Duodenal mucosa (tissue), 2 donors: ENCODE data around the gene NUAK1.
"Not testable (repeated sequence)": the region's sequence is repeated elsewhere in the genome, so short reads cannot be mapped to it uniquely, and the experiment has no call there.

ENCODE experiments used
- H3K27ac ChIP-seq: one replicate; pipeline ENCODE4 v1.7.0; 2013; ENCODE audit warnings: low read depth, low read length
- H3K27me3 ChIP-seq, 2 donors: one replicate each; pipeline ENCODE4 v1.7.0; 2013; ENCODE audit warnings: low read length in 2 of 2, control low read depth in 1 of 2; ENCODE audit not compliant: insufficient read depth in 2 of 2, control insufficient read depth in 1 of 2
- H3K36me3 ChIP-seq, 2 donors: one replicate each; pipeline ENCODE4 v1.7.0; 2013; ENCODE audit warnings: low read length in 2 of 2, control low read depth in 1 of 2; ENCODE audit not compliant: insufficient read depth in 2 of 2, control insufficient read depth in 1 of 2
- H3K4me1 ChIP-seq, 2 donors: one replicate each; pipeline ENCODE4 v1.7.0; 2013; ENCODE audit warnings: low read length in 2 of 2, control low read depth in 1 of 2; ENCODE audit not compliant: insufficient read depth in 2 of 2, control insufficient read depth in 1 of 2
- H3K4me3 ChIP-seq, 2 donors: one replicate each; pipeline ENCODE4 v1.7.0; 2013; ENCODE audit warnings: low read length in 2 of 2, low read depth in 1 of 2
- H3K9ac ChIP-seq, 2 donors: one replicate each; pipeline ENCODE4 v1.7.0; 2013; ENCODE audit warnings: low read length in 2 of 2, low read depth in 1 of 2
- H3K9me3 ChIP-seq, 2 donors: one replicate each; pipeline ENCODE4 v1.7.0; 2013; ENCODE audit warnings: low read length in 2 of 2, control low read depth in 1 of 2; ENCODE audit not compliant: control insufficient read depth in 1 of 2

The NUAK1 gene

GRCh38 chr12:106149096-106149784 lies 10.5 kb upstream of the NUAK1 start:
- Histone ChIP-seq H3K27me3 (peaks cover 0 to 11% of the 10 kb centered on the region in 2 donors), H3K27ac (no peak overlapping the region), H3K9ac (no peak overlapping the region), H3K9me3 (no peaks in the 10 kb centered on the region), H3K4me3 (no peak overlapping the region), H3K4me1 (peaks cover 10 to 13% of the 10 kb centered on the region in 2 donors), H3K36me3 (no peaks in the 10 kb centered on the region)

DNA sequence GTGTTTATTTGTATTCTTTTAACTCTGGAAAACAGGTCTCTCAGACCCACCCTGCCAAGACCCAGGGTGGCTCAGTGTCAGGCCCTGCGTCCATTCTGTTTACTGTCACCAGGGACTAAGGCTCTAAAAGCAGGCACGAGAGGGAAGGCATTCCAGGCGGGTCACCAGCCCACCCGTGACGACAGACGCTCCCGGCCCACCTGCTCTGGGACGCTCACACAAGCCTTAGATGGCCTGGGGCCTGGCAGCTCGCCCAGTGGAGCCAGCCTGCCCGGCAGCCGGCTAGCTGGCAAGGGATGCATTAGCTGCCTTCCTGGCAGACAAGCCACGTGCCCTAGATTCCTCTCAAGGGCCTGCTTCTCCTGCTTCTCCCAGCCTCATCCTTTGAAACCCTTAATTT lies 9.2 kb upstream of the NUAK1 start:
- H3K9me3 ChIP-seq = no peaks in the 10 kb centered on the region
- H3K27ac ChIP-seq = no peak overlapping the region
- H3K36me3 ChIP-seq = no peaks in the 10 kb centered on the region
- H3K9ac ChIP-seq = no peak overlapping the region
- H3K4me1 ChIP-seq = peaks cover 10 to 13% of the 10 kb centered on the region in 2 donors
- H3K4me3 ChIP-seq = no peak overlapping the region
- peaks cover 0 to 11% of the 10 kb centered on the region in 2 donors for H3K27me3 ChIP-seq

GRCh38 chr12:106146987-106147386 lies 8.2 kb upstream of the NUAK1 start:
- Histone ChIP-seq H3K4me3 (no peak overlapping the region), H3K27ac (no peak overlapping the region), H3K9me3 (no peaks in the 10 kb centered on the region), H3K9ac (no peak overlapping the region), H3K27me3 (peaks cover 0 to 4% of the 10 kb centered on the region in 2 donors), H3K4me1 (peaks cover 10 to 13% of the 10 kb centered on the region in 2 donors), H3K36me3 (no peaks in the 10 kb centered on the region)

- Histone ChIP-seq H3K36me3 (no peaks in the 10 kb centered on the region), H3K9me3 (no peaks in the 10 kb centered on the region), H3K4me1 (peaks cover 10 to 13% of the 10 kb centered on the region in 2 donors), H3K9ac (no peak overlapping the region), H3K27me3 (peaks cover 0 to 3% of the 10 kb centered on the region in 2 donors), H3K4me3 (no peak overlapping the region), H3K27ac (no peak overlapping the region)
Observed at GRCh38 chr12:106145539-106146447, 7.0 kb upstream of the NUAK1 start.

DNA sequence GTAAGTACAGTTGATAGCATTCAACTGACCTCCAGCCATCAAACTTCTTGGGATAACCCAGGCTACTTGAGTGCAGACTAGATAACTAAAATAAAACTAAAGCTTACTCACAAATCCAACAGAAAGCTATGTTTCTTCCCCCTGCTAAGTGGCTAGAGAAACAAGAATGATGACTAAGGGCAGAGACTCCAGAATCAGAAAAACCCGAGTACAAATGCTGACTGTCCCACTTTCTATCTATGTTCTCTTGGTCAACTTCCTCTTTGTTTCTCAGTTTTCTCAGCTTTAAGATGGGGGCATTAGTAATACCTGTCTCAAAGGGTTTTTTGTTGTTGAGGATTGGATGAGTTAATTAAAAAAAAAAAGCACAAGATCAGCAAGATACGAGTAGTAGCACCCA lies 6.1 kb upstream of the NUAK1 start:
- peaks cover 1 to 6% of the 10 kb centered on the region in 2 donors for H3K27me3 ChIP-seq
- H3K4me3 ChIP-seq = no peak overlapping the region
- H3K36me3 ChIP-seq = no peaks in the 10 kb centered on the region
- peaks cover 13 to 15% of the 10 kb centered on the region in 2 donors for H3K4me1 ChIP-seq
- H3K9me3 ChIP-seq = no peaks in the 10 kb centered on the region
- H3K9ac ChIP-seq = no peak overlapping the region
- H3K27ac ChIP-seq = no peak overlapping the region

DNA sequence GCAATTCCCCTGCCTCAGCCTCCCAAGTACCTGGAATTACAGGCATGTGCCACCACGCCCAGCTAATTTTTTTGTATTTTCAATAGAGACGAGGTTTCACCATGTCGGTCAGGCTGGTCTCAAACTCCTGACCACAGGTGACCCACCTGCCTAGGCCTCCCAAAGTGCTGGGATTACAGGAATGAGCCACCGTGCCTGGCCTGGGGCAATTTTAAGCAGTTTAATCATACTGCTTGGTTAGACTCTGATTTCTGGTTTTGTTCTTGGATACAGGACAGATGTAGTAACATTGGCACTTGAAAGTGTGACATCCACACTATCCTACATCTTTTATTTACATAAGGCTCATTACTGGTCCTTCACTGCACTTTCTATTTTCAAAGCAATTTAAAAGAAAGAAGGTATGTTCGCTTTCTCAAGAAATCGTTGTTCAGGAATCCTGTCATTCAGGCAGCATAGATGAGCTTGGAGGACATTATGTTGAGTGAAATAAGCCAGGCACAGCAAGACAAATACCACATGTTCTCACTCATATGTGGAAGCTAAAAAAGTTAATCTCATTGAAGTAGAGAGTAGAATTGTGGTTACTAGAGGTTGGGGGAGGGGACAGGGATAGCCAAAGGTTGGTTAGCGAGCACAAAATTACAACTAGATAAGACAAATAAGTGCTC lies 4.0 kb upstream of the NUAK1 start:
- Histone ChIP-seq H3K9ac (no peak overlapping the region), H3K27ac (no peak overlapping the region)

DNA sequence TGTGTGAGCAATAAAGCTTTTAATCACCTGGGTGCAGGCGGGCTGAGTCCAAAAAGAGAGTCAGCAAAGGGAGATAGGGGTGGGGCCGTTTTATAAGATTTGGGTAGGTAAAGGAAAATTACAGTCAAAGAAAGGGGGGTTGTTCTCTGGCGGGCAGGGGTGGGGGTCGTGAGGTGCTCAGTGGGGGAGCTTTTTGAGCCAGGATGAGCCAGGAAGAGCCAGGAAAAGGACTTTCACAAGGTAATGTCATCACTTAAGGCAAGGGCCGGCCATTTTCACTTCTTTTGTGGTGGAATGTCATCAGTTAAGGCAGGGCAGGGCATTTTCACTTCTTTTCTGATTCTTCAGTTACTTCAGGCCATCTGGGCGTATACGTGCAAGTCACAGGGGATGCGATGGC lies 3.2 kb upstream of the NUAK1 start:
- H3K27me3 ChIP-seq = peaks cover 13 to 21% of the 10 kb centered on the region in 2 donors
- H3K27ac ChIP-seq, H3K4me3 ChIP-seq, H3K9me3 ChIP-seq, H3K9ac ChIP-seq, H3K36me3 ChIP-seq: not testable (repeated sequence)
- H3K4me1 ChIP-seq = peaks cover 13 to 15% of the 10 kb centered on the region in 2 donors

More for the DNA sequence above, 4.0 kb upstream of the NUAK1 start:
- Histone ChIP-seq H3K4me1 (peaks cover 13 to 15% of the 10 kb centered on the region in 2 donors), H3K27me3 (peaks cover 5 to 15% of the 10 kb centered on the region in 2 donors), H3K36me3 (no peaks in the 10 kb centered on the region), H3K4me3 (no peak overlapping the region), H3K9me3 (no peaks in the 10 kb centered on the region)

DNA sequence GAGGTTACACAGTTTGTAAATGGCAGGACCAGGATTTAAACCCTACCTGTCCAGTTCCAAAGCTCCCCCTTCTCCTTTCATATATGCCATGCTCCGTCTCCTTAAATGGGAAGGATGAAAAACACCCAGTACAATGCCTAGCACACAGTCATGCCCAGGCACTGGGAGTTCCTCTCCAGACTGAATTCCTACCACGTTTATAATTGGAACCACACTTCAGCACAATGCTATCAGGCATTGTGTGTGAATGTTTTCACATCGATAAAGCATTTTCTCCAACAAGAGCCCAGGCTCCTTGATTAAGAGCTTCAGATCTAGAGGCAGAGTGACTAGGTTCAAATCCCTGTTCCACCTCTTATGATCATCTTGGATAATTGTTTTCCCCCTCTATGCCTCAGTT lies 2.7 kb upstream of the NUAK1 start:
- Histone ChIP-seq H3K9me3 (no peaks in the 10 kb centered on the region), H3K9ac (no peak overlapping the region), H3K27me3 (peaks cover 18 to 24% of the 10 kb centered on the region in 2 donors), H3K4me3 (no peak overlapping the region), H3K27ac (no peak overlapping the region), H3K36me3 (no peaks in the 10 kb centered on the region), H3K4me1 (peaks cover 13 to 15% of the 10 kb centered on the region in 2 donors)

GRCh38 chr12:106141003-106141402 lies 2.2 kb upstream of the NUAK1 start:
- peaks cover 13% of the 10 kb centered on the region in 2 donors for H3K4me1 ChIP-seq
- peaks cover 20 to 26% of the 10 kb centered on the region in 2 donors for H3K27me3 ChIP-seq
- H3K36me3 ChIP-seq = no peaks in the 10 kb centered on the region
- H3K4me3 ChIP-seq = no peak overlapping the region
- H3K27ac ChIP-seq = no peak overlapping the region
- H3K9me3 ChIP-seq = no peaks in the 10 kb centered on the region
- H3K9ac ChIP-seq = no peak overlapping the region
